Esophagus squamous epithelium (tissue), 5 donors: ENCODE data around the gene TTC24. TPM values are rescaled to one million over a fixed set of nuclear protein-coding genes. Genes with fewer than 3 reads are reported as not detected.

Experiments
- DNase-seq: peaks from one replicate; lab custom pipeline; 2025; lab: John Stamatoyannopoulos, UW
- H3K27ac ChIP-seq, 4 donors: fragments of 200-600 bp; sonication (generic); one replicate each; pipeline ENCODE4 v1.5.1; 2016 to 2019; ENCODE audit warnings: mild to moderate bottlenecking in 1 of 4
- H3K27me3 ChIP-seq, 4 donors: fragments of 200-600 bp; sonication (generic); 1 replicate in 3 of 4; 2 replicates in 1 of 4; pipeline versions ENCODE4 v1.5.1 to v1.6.0; 2017 to 2021; ENCODE audit warnings: antibody characterized with exemption in 1 of 4
- H3K36me3 ChIP-seq, 3 donors: fragments of 200-600 bp; sonication (generic); one replicate each; pipeline ENCODE4 v1.5.1; 2016 to 2019
- H3K4me1 ChIP-seq, 3 donors: fragments of 200-600 bp; sonication (generic); one replicate each; pipeline ENCODE4 v1.5.1; 2017 to 2019
- H3K4me3 ChIP-seq, 4 donors: fragments of 200-600 bp; sonication (generic); 1 replicate in 3 of 4; 2 replicates in 1 of 4; pipeline ENCODE4 v1.5.1; 2016 to 2019; ENCODE audit warnings: mild to moderate bottlenecking in 2 of 4, moderate library complexity in 1 of 4
- H3K9me3 ChIP-seq, 3 donors: fragments of 200-600 bp; sonication (generic); one replicate each; pipeline ENCODE4 v1.5.1; 2016 to 2019
- POLR2A ChIP-seq, 4 donors: fragments of 450-650 bp; IDR thresholded peaks; one replicate each; pipeline ENCODE4 v1.6.1; 2017; ENCODE audit warnings: antibody characterized with exemption in 4 of 4, mild to moderate bottlenecking in 4 of 4, moderate library complexity in 3 of 4
- WGBS, 2 donors: methylation state at CpG; one replicate each; pipeline ENCODE4 v1.1.5; 2018; 5-methylcytosine and 5-hydroxymethylcytosine counted together
- intact Hi-C: fragments of 100-400 bp; cut with DNase I; formaldehyde crosslinking; loops from one replicate; pipeline ENCODE4 v1.15.0; 2022
- total RNA-seq, 4 donors: library from RNA; depleted of rRNA; stranded (reverse); fragments of >200 nt; gene quantifications; one replicate each; pipeline ENCODE4 v1.1.0, GENCODE V29; 2016
- TF ChIP-seq, protein P1 (sequence below), 6 experiments: fragments of 450-650 bp in 4 of 6; fragments of 200-600 bp in 2 of 6; sonication (generic) in 2 of 6; IDR thresholded peaks; one replicate each; pipeline ENCODE4 v1.5.1; 2016 to 2019; ENCODE audit warnings: antibody characterized with exemption in 6 of 6, mild to moderate bottlenecking in 4 of 6, moderate library complexity in 4 of 6
- donor health status: DM: yes; HTN: yes; CAD: no.

TTC24 gene
- total RNA-seq, 4 donors from 2014 or later: not detected

DNA sequence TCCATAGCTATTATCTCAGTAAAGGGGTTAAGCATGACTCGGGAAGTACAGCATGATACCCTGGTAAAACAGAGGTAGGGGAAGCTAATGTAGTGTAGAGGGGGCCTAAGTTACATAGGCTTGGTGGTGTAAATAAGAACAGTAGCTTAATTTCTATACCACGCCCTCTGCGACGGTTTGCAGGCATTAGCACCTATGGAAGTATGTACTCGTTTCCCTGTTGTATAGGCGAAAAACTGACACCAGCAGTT lies 11.6 kb downstream of the TTC24 start:
- Histone ChIP-seq H3K27ac (peak overlapping the region; percentile 83 to 90 (median 88)), H3K27me3 (no peaks in the 10 kb centered on the region), H3K36me3 (peaks cover 1 to 34% (median 9%) of the 10 kb centered on the region in 3 donors), H3K4me1 (peaks cover 5 to 24% (median 15%) of the 10 kb centered on the region in 3 donors), H3K9me3 (no peaks in the 10 kb centered on the region), H3K4me3 (peak overlapping the region; percentile 63 to 95 (median 75))
- intact Hi-C loops: no loop called here
- no peak for TF ChIP-seq POLR2A (IDR thresholded peaks at IDR 0.05)
- TF ChIP-seq, protein P1, sequence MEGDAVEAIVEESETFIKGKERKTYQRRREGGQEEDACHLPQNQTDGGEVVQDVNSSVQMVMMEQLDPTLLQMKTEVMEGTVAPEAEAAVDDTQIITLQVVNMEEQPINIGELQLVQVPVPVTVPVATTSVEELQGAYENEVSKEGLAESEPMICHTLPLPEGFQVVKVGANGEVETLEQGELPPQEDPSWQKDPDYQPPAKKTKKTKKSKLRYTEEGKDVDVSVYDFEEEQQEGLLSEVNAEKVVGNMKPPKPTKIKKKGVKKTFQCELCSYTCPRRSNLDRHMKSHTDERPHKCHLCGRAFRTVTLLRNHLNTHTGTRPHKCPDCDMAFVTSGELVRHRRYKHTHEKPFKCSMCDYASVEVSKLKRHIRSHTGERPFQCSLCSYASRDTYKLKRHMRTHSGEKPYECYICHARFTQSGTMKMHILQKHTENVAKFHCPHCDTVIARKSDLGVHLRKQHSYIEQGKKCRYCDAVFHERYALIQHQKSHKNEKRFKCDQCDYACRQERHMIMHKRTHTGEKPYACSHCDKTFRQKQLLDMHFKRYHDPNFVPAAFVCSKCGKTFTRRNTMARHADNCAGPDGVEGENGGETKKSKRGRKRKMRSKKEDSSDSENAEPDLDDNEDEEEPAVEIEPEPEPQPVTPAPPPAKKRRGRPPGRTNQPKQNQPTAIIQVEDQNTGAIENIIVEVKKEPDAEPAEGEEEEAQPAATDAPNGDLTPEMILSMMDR (IDR thresholded peaks at IDR 0.05): no peak
- DNase-seq: no peak
- WGBS, 2 donors: 15 to 21% methylated on average over 6 of the region's 6 CpGs

DNA sequence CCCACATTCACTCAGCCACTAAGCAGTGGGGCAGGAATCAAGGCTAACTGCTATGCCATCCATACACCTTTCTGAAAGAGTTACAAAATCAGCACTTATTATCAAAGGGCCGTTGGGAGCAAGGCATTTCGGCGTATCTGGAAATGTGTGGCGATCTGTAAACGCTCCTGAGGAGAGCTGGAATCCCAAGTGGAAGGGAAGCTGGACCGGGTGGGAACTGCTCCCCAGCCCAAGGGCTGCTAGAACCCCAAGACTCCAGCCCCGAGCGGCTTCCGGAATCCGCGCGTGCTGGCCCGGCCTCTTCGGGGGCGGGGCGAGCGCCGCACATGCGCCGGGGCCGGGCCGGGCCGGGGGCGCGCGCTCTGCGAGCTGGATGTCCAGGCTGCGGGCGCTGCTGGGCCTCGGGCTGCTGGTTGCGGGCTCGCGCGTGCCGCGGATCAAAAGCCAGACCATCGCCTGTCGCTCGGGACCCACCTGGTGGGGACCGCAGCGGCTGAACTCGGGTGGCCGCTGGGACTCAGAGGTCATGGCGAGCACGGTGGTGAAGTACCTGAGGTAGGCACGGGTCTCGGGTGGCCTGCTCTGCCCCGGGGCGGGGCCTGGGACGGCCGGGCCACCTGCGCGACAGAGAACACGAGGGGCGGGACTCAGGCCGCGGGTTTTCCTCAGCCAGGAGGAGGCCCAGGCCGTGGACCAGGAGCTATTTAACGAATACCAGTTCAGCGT lies 12.1 kb downstream of the TTC24 start, which contains the start of gene NAXE:
Gene NAXE (plus strand): TSS at position 345 of the 726 bp plus-strand sequence. CDS start 29 bp downstream, at position 374.
- Histone ChIP-seq H3K27ac (peak within 1 kb of the TSS; percentile 83 to 90 (median 88)), H3K36me3 (peaks cover 6 to 39% (median 9%) of the 10 kb centered on the region in 3 donors), H3K4me3 (peak within 1 kb of the TSS; percentile 63 to 95 (median 75)), H3K9me3 (no peaks in the 10 kb centered on the region), H3K27me3 (no peaks in the 10 kb centered on the region), H3K4me1 (peaks cover 5 to 24% (median 15%) of the 10 kb centered on the region in 3 donors)
- intact Hi-C loops: no loop called here
- WGBS, 2 donors: 0 to 2% methylated on average over 9 to 10 of the region's 60 CpGs
- TF ChIP-seq, protein P1 (IDR thresholded peaks at IDR 0.05): no peak
- peak in 2 of 4 donors; percentile 31 to 74 for TF ChIP-seq POLR2A (IDR thresholded peaks at IDR 0.05)
- DNase-seq: no peak

DNA sequence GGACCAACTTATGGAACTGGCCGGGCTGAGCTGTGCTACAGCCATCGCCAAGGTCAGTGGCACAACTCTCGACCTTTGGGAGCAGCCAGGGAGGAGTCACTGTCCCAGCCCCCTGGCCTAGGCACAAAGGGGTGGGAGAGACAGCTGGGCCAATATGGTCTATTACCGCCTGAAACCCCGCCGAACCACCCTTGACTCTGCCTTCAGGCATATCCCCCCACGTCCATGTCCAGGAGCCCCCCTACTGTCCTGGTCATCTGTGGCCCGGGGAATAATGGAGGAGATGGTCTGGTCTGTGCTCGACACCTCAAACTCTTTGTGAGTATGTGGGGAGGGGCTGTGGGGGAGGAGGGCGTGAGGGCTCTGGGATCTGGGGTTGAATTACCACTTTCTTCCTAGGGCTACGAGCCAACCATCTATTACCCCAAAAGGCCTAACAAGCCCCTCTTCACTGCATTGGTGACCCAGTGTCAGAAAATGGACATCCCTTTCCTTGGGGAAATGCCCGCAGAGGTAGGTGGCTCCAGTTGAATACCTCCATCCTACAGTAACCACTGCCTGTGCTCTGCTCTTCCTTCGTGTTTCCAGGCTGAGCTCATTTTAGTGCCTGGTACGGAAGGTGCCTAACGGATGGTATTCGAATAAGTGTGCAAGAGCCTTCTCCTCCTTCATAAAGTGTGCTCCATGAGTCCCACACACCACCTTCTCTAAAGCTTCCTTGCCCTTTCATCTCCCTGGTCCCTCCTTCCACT lies 12.8 kb downstream of the TTC24 start:
- peak overlapping the region; percentile 63 to 95 (median 75) for H3K4me3 ChIP-seq
- H3K4me1 ChIP-seq: peaks cover 5 to 24% (median 15%) of the 10 kb centered on the region in 3 donors
- no peak for DNase-seq
- peak overlapping the region; percentile 83 to 90 (median 88) for H3K27ac ChIP-seq
- WGBS, 2 donors: 38 to 72% methylated on average over 5 to 14 of the region's 16 CpGs
- H3K9me3 ChIP-seq: no peaks in the 10 kb centered on the region
- intact Hi-C loops: no loop called here
- H3K36me3 ChIP-seq: peaks cover 7 to 46% (median 9%) of the 10 kb centered on the region in 3 donors
- H3K27me3 ChIP-seq: no peaks in the 10 kb centered on the region
- TF ChIP-seq POLR2A (IDR thresholded peaks at IDR 0.05): no peak
- TF ChIP-seq, protein P1 (IDR thresholded peaks at IDR 0.05): no peak

DNA sequence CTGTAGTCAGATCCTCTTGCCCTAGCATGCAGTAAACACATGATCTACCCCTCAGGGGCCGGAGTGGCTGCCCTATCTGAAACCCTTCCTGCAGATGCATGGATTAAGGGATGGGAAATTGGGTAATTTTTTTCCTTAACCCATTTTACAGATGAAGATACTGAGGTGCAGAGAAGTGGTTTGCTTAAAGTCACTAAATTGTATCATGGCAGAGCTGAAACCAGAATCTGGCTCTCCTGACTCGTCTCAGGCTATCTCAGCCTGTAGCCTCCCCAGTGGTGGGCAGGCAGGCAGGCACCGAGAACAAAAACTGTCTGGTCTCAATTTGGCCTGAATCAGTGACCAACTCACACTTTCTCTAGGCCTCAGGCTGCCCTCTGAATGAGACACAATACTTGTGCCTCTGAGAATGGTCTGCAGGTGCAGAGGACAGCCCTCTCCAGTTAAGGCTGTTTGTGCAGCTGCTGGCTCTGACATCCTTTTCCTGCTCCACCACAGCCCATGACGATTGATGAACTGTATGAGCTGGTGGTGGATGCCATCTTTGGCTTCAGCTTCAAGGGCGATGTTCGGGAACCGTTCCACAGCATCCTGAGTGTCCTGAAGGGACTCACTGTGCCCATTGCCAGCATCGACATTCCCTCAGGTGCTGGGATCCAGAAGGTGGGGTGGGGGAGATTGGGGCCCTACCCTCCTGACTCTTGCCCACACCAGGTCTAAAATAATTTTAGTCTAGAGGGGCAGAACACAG lies 13.6 kb downstream of the TTC24 start:
- intact Hi-C loops: no loop called here
- H3K4me1 ChIP-seq: peaks cover 5 to 24% (median 15%) of the 10 kb centered on the region in 3 donors
- WGBS, 2 donors: 51 to 54% methylated on average over 4 to 6 of the region's 8 CpGs
- no peak for DNase-seq
- no peaks in the 10 kb centered on the region for H3K27me3 ChIP-seq
- no peak overlapping the region for H3K4me3 ChIP-seq
- H3K27ac ChIP-seq: peak overlapping the region in 1 of 4 donors; percentile 90
- no peaks in the 10 kb centered on the region for H3K9me3 ChIP-seq
- peaks cover 7 to 54% (median 9%) of the 10 kb centered on the region in 3 donors for H3K36me3 ChIP-seq
- TF ChIP-seq, protein P1 (IDR thresholded peaks at IDR 0.05): no peak
- TF ChIP-seq POLR2A (IDR thresholded peaks at IDR 0.05): no peak
